Ovary (tissue), 3 donors: ENCODE data around the gene FSTL3.

Experiments used
- EP300 ChIP-seq: sonication (generic); formaldehyde crosslinking; IDR thresholded peaks from one replicate; pipeline ENCODE4 v1.6.1; 2017; ENCODE audit warnings: antibody characterized with exemption
- POLR2A ChIP-seq: fragments of 450-650 bp; IDR thresholded peaks from one replicate; pipeline ENCODE4 v1.6.1; 2017; ENCODE audit warnings: antibody characterized with exemption, mild to moderate bottlenecking, moderate library complexity
- TF ChIP-seq, protein P1 (sequence below), 3 donors: fragments of 450-650 bp in 2 of 3; fragments of 200-600 bp in 1 of 3; IDR thresholded peaks; one replicate each; pipeline versions ENCODE4 v1.5.1 to v1.8.0; 2016 to 2022; ENCODE audit warnings: antibody characterized with exemption in 3 of 3, mild to moderate bottlenecking in 1 of 3
- donor health status: DM: no; HTN: no; CAD: no.

GRCh38 chr19:704447-704741 is 28.2 kb downstream of the FSTL3 start:
- TF ChIP-seq, protein P1, sequence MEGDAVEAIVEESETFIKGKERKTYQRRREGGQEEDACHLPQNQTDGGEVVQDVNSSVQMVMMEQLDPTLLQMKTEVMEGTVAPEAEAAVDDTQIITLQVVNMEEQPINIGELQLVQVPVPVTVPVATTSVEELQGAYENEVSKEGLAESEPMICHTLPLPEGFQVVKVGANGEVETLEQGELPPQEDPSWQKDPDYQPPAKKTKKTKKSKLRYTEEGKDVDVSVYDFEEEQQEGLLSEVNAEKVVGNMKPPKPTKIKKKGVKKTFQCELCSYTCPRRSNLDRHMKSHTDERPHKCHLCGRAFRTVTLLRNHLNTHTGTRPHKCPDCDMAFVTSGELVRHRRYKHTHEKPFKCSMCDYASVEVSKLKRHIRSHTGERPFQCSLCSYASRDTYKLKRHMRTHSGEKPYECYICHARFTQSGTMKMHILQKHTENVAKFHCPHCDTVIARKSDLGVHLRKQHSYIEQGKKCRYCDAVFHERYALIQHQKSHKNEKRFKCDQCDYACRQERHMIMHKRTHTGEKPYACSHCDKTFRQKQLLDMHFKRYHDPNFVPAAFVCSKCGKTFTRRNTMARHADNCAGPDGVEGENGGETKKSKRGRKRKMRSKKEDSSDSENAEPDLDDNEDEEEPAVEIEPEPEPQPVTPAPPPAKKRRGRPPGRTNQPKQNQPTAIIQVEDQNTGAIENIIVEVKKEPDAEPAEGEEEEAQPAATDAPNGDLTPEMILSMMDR (IDR thresholded peaks at IDR 0.05) = no peak
- TF ChIP-seq POLR2A = no peak
- TF ChIP-seq EP300 = no peak
